Astrocyte (in vitro differentiated cells and primary cell): ENCODE measurements around the gene RBBP7. TPM values are rescaled to one million over a fixed set of nuclear protein-coding genes. Genes with fewer than 3 reads are reported as not detected.

ENCODE experiments used
- DNase-seq: peaks from one replicate; pipeline ENCODE4 v3.0.0-alpha.2; 2010; ENCODE audit warnings: low read depth
- FAIRE-seq: peaks from 2 replicates; lab custom pipeline; 2011; peaks lifted over from hg19 to GRCh38; lab: Jason Lieb, UNC
- H2AFZ ChIP-seq: 2 replicates; pipeline ENCODE4 v1.6.0; 2012; ENCODE audit warnings: low read depth, low read length, inconsistent platforms
- H3K27ac ChIP-seq: 2 replicates; pipeline ENCODE4 v1.5.1; 2011; ENCODE audit warnings: low read depth, low read length, inconsistent platforms
- H3K27me3 ChIP-seq: 2 replicates; pipeline ENCODE4 v1.6.0; 2011; ENCODE audit warnings: low read length, inconsistent platforms; ENCODE audit not compliant: insufficient read depth
- H3K36me3 ChIP-seq: 2 replicates; pipeline ENCODE4 v1.5.1; 2011; ENCODE audit warnings: low read length, inconsistent platforms; ENCODE audit not compliant: insufficient read depth
- H3K4me1 ChIP-seq: 2 replicates; pipeline ENCODE4 v1.5.1; 2011; ENCODE audit warnings: low read length, inconsistent platforms; ENCODE audit not compliant: insufficient read depth
- H3K4me2 ChIP-seq: 2 replicates; pipeline ENCODE4 v1.6.0; 2012; ENCODE audit warnings: low read length, inconsistent platforms
- H3K4me3 ChIP-seq: 2 replicates; pipeline ENCODE4 v1.5.1; 2011; ENCODE audit warnings: low read depth, mild to moderate bottlenecking, low read length, inconsistent platforms; ENCODE audit not compliant: insufficient read depth
- H3K79me2 ChIP-seq: 2 replicates; pipeline ENCODE4 v1.6.0; 2012; ENCODE audit warnings: mild to moderate bottlenecking, low read length, inconsistent platforms; ENCODE audit not compliant: insufficient read depth
- H3K9ac ChIP-seq: 2 replicates; pipeline ENCODE4 v1.6.0; 2012; ENCODE audit warnings: mild to moderate bottlenecking, low read length, inconsistent platforms
- H3K9me3 ChIP-seq: 2 replicates; pipeline ENCODE4 v1.5.1; 2012; ENCODE audit warnings: low read depth, mild to moderate bottlenecking, low read length, inconsistent platforms; ENCODE audit not compliant: insufficient read depth
- H4K20me1 ChIP-seq: 2 replicates; pipeline ENCODE4 v1.6.0; 2012; ENCODE audit warnings: low read length, inconsistent platforms; ENCODE audit not compliant: insufficient read depth
- H3K27ac Mint-ChIP-seq: one replicate; pipeline ENCODE4 v1.8.0; 2021; ENCODE audit warnings: mild to moderate bottlenecking, mixed read lengths; ENCODE audit not compliant: unreplicated experiment
- H3K27me3 Mint-ChIP-seq: one replicate; pipeline ENCODE4 v1.8.0; 2021; ENCODE audit warnings: low read depth, mixed read lengths; ENCODE audit not compliant: unreplicated experiment
- H3K36me3 Mint-ChIP-seq: one replicate; pipeline ENCODE4 v1.8.0; 2021; ENCODE audit warnings: low read depth, mixed read lengths; ENCODE audit not compliant: unreplicated experiment
- H3K4me1 Mint-ChIP-seq: one replicate; pipeline ENCODE4 v1.8.0; 2021; ENCODE audit warnings: low read depth, mixed read lengths; ENCODE audit not compliant: unreplicated experiment
- H3K4me3 Mint-ChIP-seq: one replicate; pipeline ENCODE4 v1.8.0; 2021; ENCODE audit warnings: mild to moderate bottlenecking, moderate library complexity, mixed read lengths; ENCODE audit not compliant: unreplicated experiment
- H3K9me3 Mint-ChIP-seq: one replicate; pipeline ENCODE4 v1.8.0; 2021; ENCODE audit warnings: mild to moderate bottlenecking, mixed read lengths; ENCODE audit not compliant: unreplicated experiment
- CTCF ChIP-seq: IDR thresholded peaks from 2 replicates; pipeline ENCODE4 v1.5.1; 2011; ENCODE audit warnings: low read depth, mild to moderate bottlenecking, inconsistent platforms, low read length, moderate library complexity; ENCODE audit not compliant: insufficient read depth
- EZH2 ChIP-seq: IDR thresholded peaks from 2 replicates; pipeline ENCODE4 v1.6.1; 2012; ENCODE audit warnings: mild to moderate bottlenecking, low read length, inconsistent platforms; ENCODE audit not compliant: insufficient read depth
- total RNA-seq: library from RNA; stranded (reverse); gene quantifications from 2 replicates; pipeline ENCODE4 v1.2.1, GENCODE V29; 2021

The RBBP7 gene
- total RNA-seq, 1 donor from 2014 or later, result 86.1 TPM

DNA sequence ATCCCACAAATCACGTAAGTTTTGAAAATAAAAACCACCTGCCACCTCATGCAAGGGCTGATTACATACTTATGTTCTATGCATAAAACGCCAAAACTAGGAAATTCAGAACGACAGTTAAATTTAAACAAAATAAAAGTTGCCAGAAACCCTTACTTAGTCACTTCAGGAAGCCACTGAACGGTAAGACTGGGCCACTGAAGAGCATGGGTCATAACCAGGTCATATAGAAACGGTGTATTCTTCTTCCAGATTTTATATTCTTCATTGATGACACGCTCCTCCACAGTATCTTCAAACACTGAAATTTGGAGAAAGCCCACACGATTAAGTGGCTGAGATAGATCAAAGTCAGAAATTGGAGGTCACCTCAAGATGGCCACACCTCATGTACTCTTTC, 1.2 kb downstream of the RBBP7 start:
- H3K27ac Mint-ChIP-seq, result peak overlapping the region; percentile 21
- Histone ChIP-seq H3K4me1 (peaks cover 8% of the 10 kb centered on the region), H3K27me3 (no peaks in the 10 kb centered on the region), H3K4me3 (peak overlapping the region; percentile 70), H3K4me2 (peak overlapping the region; percentile 93), H3K36me3 (no peaks in the 10 kb centered on the region), H3K27ac (no peak overlapping the region), H3K9me3 (no peaks in the 10 kb centered on the region), H4K20me1 (peaks cover 24% of the 10 kb centered on the region), H3K79me2 (peaks cover 53% of the 10 kb centered on the region), H3K9ac (peak overlapping the region; percentile 94), H2AFZ (no peak overlapping the region)
- peak; percentile 73 for FAIRE-seq
- H3K27me3 Mint-ChIP-seq, result no peaks in the 10 kb centered on the region
- TF ChIP-seq CTCF (no peak), EZH2 (no peak)
- no peaks in the 10 kb centered on the region for H3K9me3 Mint-ChIP-seq
- peak overlapping the region; percentile 94 for H3K4me3 Mint-ChIP-seq
- no peak for DNase-seq
- H3K4me1 Mint-ChIP-seq, result peaks cover 3% of the 10 kb centered on the region
- H3K36me3 Mint-ChIP-seq, result no peaks in the 10 kb centered on the region

GRCh38 chrX:16867947-16868346, 2.2 kb downstream of the RBBP7 start:
- H3K36me3 Mint-ChIP-seq, result no peaks in the 10 kb centered on the region
- no peaks in the 10 kb centered on the region for H3K27me3 Mint-ChIP-seq
- Histone ChIP-seq H3K9me3 (no peaks in the 10 kb centered on the region), H4K20me1 (peaks cover 32% of the 10 kb centered on the region), H3K4me1 (peaks cover 8% of the 10 kb centered on the region), H3K36me3 (peaks cover under 1% of the 10 kb centered on the region), H3K9ac (peak overlapping the region; percentile 94), H3K27ac (no peak overlapping the region), H3K79me2 (peaks cover 62% of the 10 kb centered on the region), H3K4me3 (no peak overlapping the region), H3K4me2 (peak overlapping the region; percentile 93), H3K27me3 (no peaks in the 10 kb centered on the region), H2AFZ (no peak overlapping the region)
- peak overlapping the region; percentile 94 for H3K4me3 Mint-ChIP-seq
- peaks cover 3% of the 10 kb centered on the region for H3K4me1 Mint-ChIP-seq
- no peaks in the 10 kb centered on the region for H3K9me3 Mint-ChIP-seq
- TF ChIP-seq EZH2, result no peak
- no peak for TF ChIP-seq CTCF
- no peak overlapping the region for H3K27ac Mint-ChIP-seq
- no peak for DNase-seq
- FAIRE-seq, result no peak

GRCh38 chrX:16862829-16863228, 7.3 kb downstream of the RBBP7 start:
- Mint-ChIP-seq H3K9me3 (no peaks in the 10 kb centered on the region), H3K36me3 (no peaks in the 10 kb centered on the region), H3K4me1 (no peaks in the 10 kb centered on the region), H3K27me3 (no peaks in the 10 kb centered on the region), H3K27ac (no peak overlapping the region), H3K4me3 (no peak overlapping the region)
- Histone ChIP-seq H3K9ac (no peak overlapping the region), H4K20me1 (peaks cover 24% of the 10 kb centered on the region), H3K27me3 (no peaks in the 10 kb centered on the region), H2AFZ (no peak overlapping the region), H3K4me3 (no peak overlapping the region), H3K4me2 (no peak overlapping the region), H3K79me2 (peaks cover 90% of the 10 kb centered on the region), H3K4me1 (no peaks in the 10 kb centered on the region), H3K27ac (no peak overlapping the region), H3K9me3 (no peaks in the 10 kb centered on the region), H3K36me3 (peaks cover 15% of the 10 kb centered on the region)
- FAIRE-seq, result peak; percentile 69
- no peak for TF ChIP-seq CTCF
- no peak for TF ChIP-seq EZH2
- DNase-seq, result no peak
